Thyroid gland (tissue), 4 donors: Measurements from ENCODE around the gene ID2.

Experiments used
- CTCF ChIP-seq, 6 experiments: fragments of 200-600 bp in 3 of 6; fragments of 450-650 bp in 3 of 6; sonication (generic) in 3 of 6; IDR thresholded peaks; one replicate each; pipeline ENCODE4 v1.5.1; 2016 to 2019; ENCODE audit warnings: antibody characterized with exemption in 6 of 6, mild to moderate bottlenecking in 2 of 6, inconsistent platforms in 1 of 6, moderate library complexity in 1 of 6
- POLR2A ChIP-seq, 2 donors: fragments of 450-650 bp; IDR thresholded peaks; one replicate each; pipeline ENCODE4 v1.6.1; 2017; ENCODE audit warnings: antibody characterized with exemption in 2 of 2, mild to moderate bottlenecking in 2 of 2, moderate library complexity in 1 of 2

GRCh38 chr2:8633735-8634313 is 48.0 kb upstream of the ID2 start:
- no peak for TF ChIP-seq CTCF (IDR thresholded peaks at IDR 0.05)
- TF ChIP-seq POLR2A (IDR thresholded peaks at IDR 0.05) = no peak
